PC-3 (cell line): ENCODE measurements around the gene SLC35F3. TPM values are rescaled to one million over a fixed set of nuclear protein-coding genes. Genes with fewer than 3 reads are reported as not detected.

Source experiments
- ATAC-seq: fragments of 200-7000 bp; cut with Tn5 transposase; 2 replicates; pipeline ENCODE4 v1.9.1; 2020; ENCODE audit warnings: mild to moderate bottlenecking, moderate library complexity
- BruUV-seq: library from RNA; stranded (reverse); fragments of 400-500 nt; replicated peaks from 2 replicates; lab custom pipeline; 2021; lab: Mats Ljungman, UMichigan
- CTCF ChIA-PET: fragments of 300-600 bp; sonication (Branson Sonifier 250); formaldehyde crosslinking; loops from one replicate; lab custom pipeline; 2022; ENCODE audit warnings: antibody characterized with exemption; lab: Charles Lee
- POLR2A ChIA-PET: fragments of 300-600 bp; sonication (Branson Sonifier 250); formaldehyde crosslinking; loops from one replicate; lab custom pipeline; 2022; ENCODE audit warnings: antibody characterized with exemption; ENCODE audit not compliant: unreplicated experiment; lab: Charles Lee
- DNase-seq: peaks from one replicate; pipeline ENCODE4 v3.0.0-alpha.2; 2015
- H2AFZ ChIP-seq: fragments of 300-600 bp; sonication (generic); 2 replicates; pipeline ENCODE4 v1.6.0; 2016; ENCODE audit warnings: antibody characterized with exemption, low read length
- H3F3A ChIP-seq: fragments of 300-600 bp; sonication (generic); one replicate; pipeline ENCODE4 v1.6.0; 2017; ENCODE audit warnings: antibody characterized with exemption, low read length, control low read depth, mild to moderate bottlenecking; ENCODE audit not compliant: unreplicated experiment
- H3K27ac ChIP-seq: fragments of 300-600 bp; sonication (generic); 2 replicates; pipeline ENCODE4 v1.5.1; 2016; ENCODE audit warnings: mild to moderate bottlenecking, low read length
- H3K27me3 ChIP-seq: fragments of 300-600 bp; sonication (generic); 2 replicates; pipeline ENCODE4 v1.6.1; 2016; ENCODE audit warnings: low read length, mixed read lengths
- H3K36me3 ChIP-seq: fragments of 300-600 bp; sonication (generic); 2 replicates; pipeline ENCODE4 v1.6.1; 2016; ENCODE audit warnings: low read depth, mixed run types, low read length, mixed read lengths
- H3K4me1 ChIP-seq: fragments of 300-600 bp; sonication (generic); 2 replicates; pipeline ENCODE4 v1.5.1; 2016; ENCODE audit warnings: low read length; ENCODE audit not compliant: insufficient read depth
- H3K4me2 ChIP-seq: fragments of 300-600 bp; sonication (generic); 2 replicates; pipeline ENCODE4 v1.6.0; 2016; ENCODE audit warnings: low read length
- H3K4me3 ChIP-seq: fragments of 300-600 bp; sonication (generic); 2 replicates; pipeline ENCODE4 v1.5.1; 2016; ENCODE audit warnings: mild to moderate bottlenecking, low read length, mixed read lengths
- H3K79me2 ChIP-seq: fragments of 300-600 bp; sonication (generic); 2 replicates; pipeline ENCODE4 v1.6.1; 2017; ENCODE audit warnings: low read length, mixed read lengths
- H3K9ac ChIP-seq: fragments of 300-600 bp; sonication (generic); 2 replicates; pipeline ENCODE4 v1.6.0; 2016; ENCODE audit warnings: mild to moderate bottlenecking, low read length
- H3K9me2 ChIP-seq: fragments of 300-600 bp; sonication (generic); replicated peaks from 2 replicates; pipeline ENCODE4 v1.6.1; 2016; ENCODE audit warnings: mixed run types, low read length, mixed read lengths
- H3K9me3 ChIP-seq: fragments of 300-600 bp; sonication (generic); 2 replicates; pipeline ENCODE4 v1.6.1; 2016; ENCODE audit warnings: low read length, mixed read lengths
- H4K20me1 ChIP-seq: fragments of 300-600 bp; sonication (generic); 2 replicates; pipeline ENCODE4 v1.6.1; 2016; ENCODE audit warnings: low read length, mixed read lengths
- EZH2 ChIP-seq: fragments of 300-600 bp; sonication (generic); IDR thresholded peaks from one replicate; pipeline ENCODE4 v1.6.1; 2017; ENCODE audit warnings: antibody characterized with exemption, mild to moderate bottlenecking, low read length; ENCODE audit not compliant: unreplicated experiment
- EZH2phosphoT487 ChIP-seq: fragments of 300-600 bp; sonication (generic); IDR thresholded peaks from 2 replicates; pipeline ENCODE4 v1.6.1; 2018; ENCODE audit warnings: mild to moderate bottlenecking, antibody characterized with exemption, low read length, borderline replicate concordance
- intact Hi-C: fragments of 100-400 bp; cut with micrococcal nuclease; formaldehyde crosslinking; loops from 2 replicates; pipeline ENCODE4 v1.9.0; 2023
- total RNA-seq: library from RNA; depleted of rRNA; stranded (reverse); fragments of >200 nt; gene quantifications from 2 replicates; pipeline ENCODE4 v1.2.3, GENCODE V29; 2014
- TF ChIP-seq, protein P1 (sequence below): fragments of 300-600 bp; sonication (generic); conservative IDR thresholded peaks from 2 replicates; pipeline ENCODE4 v1.5.1; 2017; ENCODE audit warnings: antibody characterized with exemption, low read depth, mild to moderate bottlenecking, low read length

The SLC35F3 gene
- total RNA-seq, 1 experiment from 2014 or later: 17.7 TPM

DNA sequence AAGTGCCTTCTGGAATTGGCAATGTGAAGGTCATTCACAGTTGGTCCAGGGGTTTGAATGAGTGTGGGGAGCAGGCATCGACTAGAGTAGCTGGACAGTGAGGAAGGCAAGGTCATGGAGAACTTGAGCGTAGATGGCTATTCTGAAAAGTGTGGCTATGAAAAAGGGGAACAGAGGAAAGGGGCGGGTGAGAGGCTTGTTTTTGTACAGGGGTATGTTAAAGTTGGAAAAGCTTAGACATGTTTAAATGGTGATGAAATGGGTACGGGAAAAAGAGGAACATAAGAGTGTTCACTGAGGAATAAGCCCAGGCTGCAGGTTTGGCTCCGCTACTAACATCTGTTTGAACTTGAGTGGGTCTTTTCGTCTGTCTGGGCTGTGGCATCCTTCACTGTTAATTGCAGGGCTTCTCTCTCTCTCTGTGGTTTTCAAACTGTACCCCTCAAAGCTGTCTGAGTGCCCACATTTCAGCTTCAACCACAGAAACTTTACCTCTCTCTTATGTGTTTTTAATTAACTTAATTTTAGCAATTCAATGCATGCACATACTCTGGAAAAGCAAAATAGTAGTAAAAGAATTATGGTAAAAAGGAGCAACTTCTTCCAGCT lies 398.0 kb downstream of the SLC35F3 start:
- DNase-seq (no peak), ATAC-seq (no peak)
- no peaks in the 10 kb centered on the region for H3F3A ChIP-seq
- no peak overlapping the region for H2AFZ ChIP-seq
- H3K4me3 ChIP-seq: no peak overlapping the region
- no peaks in the 10 kb centered on the region for H4K20me1 ChIP-seq
- no peak overlapping the region for H3K9ac ChIP-seq
- intact Hi-C loops: no loop called here
- no TSS peak for BruUV-seq
- no peaks in the 10 kb centered on the region for H3K27me3 ChIP-seq
- POLR2A ChIA-PET: no interaction called here
- H3K9me2 ChIP-seq: no peaks in the 10 kb centered on the region
- no peak overlapping the region for H3K27ac ChIP-seq
- no peaks in the 10 kb centered on the region for H3K36me3 ChIP-seq
- TF ChIP-seq EZH2 (no peak), EZH2phosphoT487 (no peak)
- TF ChIP-seq, protein P1, sequence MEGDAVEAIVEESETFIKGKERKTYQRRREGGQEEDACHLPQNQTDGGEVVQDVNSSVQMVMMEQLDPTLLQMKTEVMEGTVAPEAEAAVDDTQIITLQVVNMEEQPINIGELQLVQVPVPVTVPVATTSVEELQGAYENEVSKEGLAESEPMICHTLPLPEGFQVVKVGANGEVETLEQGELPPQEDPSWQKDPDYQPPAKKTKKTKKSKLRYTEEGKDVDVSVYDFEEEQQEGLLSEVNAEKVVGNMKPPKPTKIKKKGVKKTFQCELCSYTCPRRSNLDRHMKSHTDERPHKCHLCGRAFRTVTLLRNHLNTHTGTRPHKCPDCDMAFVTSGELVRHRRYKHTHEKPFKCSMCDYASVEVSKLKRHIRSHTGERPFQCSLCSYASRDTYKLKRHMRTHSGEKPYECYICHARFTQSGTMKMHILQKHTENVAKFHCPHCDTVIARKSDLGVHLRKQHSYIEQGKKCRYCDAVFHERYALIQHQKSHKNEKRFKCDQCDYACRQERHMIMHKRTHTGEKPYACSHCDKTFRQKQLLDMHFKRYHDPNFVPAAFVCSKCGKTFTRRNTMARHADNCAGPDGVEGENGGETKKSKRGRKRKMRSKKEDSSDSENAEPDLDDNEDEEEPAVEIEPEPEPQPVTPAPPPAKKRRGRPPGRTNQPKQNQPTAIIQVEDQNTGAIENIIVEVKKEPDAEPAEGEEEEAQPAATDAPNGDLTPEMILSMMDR: no peak
- H3K9me3 ChIP-seq: no peaks in the 10 kb centered on the region
- H3K4me2 ChIP-seq: no peak overlapping the region
- H3K4me1 ChIP-seq: no peaks in the 10 kb centered on the region
- no peaks in the 10 kb centered on the region for H3K79me2 ChIP-seq
- CTCF ChIA-PET: no interaction called here

DNA sequence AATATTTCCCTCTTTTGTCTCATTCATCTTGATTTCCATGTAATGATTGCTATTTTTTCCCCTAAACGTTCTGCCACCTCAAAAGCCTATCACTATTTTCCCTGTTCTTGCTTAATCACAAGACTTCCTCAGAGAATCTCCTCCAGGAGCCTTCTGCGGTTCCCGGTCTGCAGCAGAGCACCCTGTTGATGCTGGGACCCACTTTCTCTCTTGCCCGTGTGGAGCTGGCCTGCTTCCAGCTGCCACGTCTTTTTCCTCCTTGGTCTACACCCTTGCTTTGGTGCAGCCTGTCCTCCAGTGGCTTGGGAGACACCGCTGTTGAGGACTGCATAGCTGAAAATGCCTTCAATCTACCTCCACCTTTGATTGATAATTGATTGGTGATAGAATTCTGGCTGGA lies 398.8 kb downstream of the SLC35F3 start:
- TF ChIP-seq EZH2 (no peak), EZH2phosphoT487 (no peak)
- TF ChIP-seq, protein P1: no peak
- no peak for ATAC-seq
- no peaks in the 10 kb centered on the region for H3K27me3 ChIP-seq
- BruUV-seq: no TSS peak
- no peaks in the 10 kb centered on the region for H3F3A ChIP-seq
- H3K4me1 ChIP-seq: no peaks in the 10 kb centered on the region
- H3K4me3 ChIP-seq: no peak overlapping the region
- ChIA-PET CTCF (no interaction called here), POLR2A (no interaction called here)
- H2AFZ ChIP-seq: no peak overlapping the region
- H3K27ac ChIP-seq: no peak overlapping the region
- intact Hi-C loops: no loop called here
- DNase-seq: no peak
- H4K20me1 ChIP-seq: no peaks in the 10 kb centered on the region
- H3K9me2 ChIP-seq: no peaks in the 10 kb centered on the region
- H3K9me3 ChIP-seq: no peaks in the 10 kb centered on the region
- H3K79me2 ChIP-seq: no peaks in the 10 kb centered on the region
- H3K9ac ChIP-seq: no peak overlapping the region
- H3K4me2 ChIP-seq: no peak overlapping the region
- no peaks in the 10 kb centered on the region for H3K36me3 ChIP-seq

DNA sequence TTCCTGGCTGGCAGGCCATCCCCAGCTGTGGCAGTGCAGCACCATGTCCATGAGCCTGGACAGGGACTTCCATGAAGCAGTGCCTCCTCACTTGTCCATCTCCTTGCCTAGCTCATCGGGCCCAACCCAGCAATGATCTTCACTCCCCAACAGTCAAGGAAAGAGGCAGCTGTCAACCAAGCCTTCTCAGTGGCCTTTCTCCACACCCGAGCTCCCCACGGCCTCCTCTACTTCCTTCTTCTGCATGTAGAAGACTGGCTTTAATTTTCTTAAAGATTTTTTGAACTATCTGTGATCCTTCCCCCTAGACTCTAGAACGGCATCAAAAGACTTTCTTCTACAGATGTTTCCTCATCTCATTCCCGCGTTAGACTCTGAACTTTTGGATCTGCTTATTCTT lies 403.2 kb downstream of the SLC35F3 start:
- ChIA-PET CTCF (no interaction called here), POLR2A (no interaction called here)
- DNase-seq (no peak), ATAC-seq (no peak)
- Histone ChIP-seq H3F3A (no peaks in the 10 kb centered on the region), H3K79me2 (no peaks in the 10 kb centered on the region), H3K36me3 (no peaks in the 10 kb centered on the region), H3K9me2 (no peaks in the 10 kb centered on the region), H3K27ac (no peak overlapping the region), H3K4me3 (no peak overlapping the region), H3K9me3 (no peaks in the 10 kb centered on the region), H3K4me1 (peaks cover 21% of the 10 kb centered on the region), H3K27me3 (no peaks in the 10 kb centered on the region), H2AFZ (no peak overlapping the region), H3K9ac (no peak overlapping the region), H4K20me1 (no peaks in the 10 kb centered on the region), H3K4me2 (no peak overlapping the region)
- TF ChIP-seq, protein P1: no peak
- no TSS peak for BruUV-seq
- intact Hi-C loops: loop anchor here (2.0 kb wide), 1 partner anchor 19 kb away; no protein-coding TSS in a partner anchor
